H1 (cell line): ENCODE data around the gene PRMT1. TPM values are rescaled to one million over a fixed set of nuclear protein-coding genes. Genes with fewer than 3 reads are reported as not detected.

Experiments
- CHD7 ChIP-seq: fragments of 300-600 bp; sonication (generic); IDR thresholded peaks from 2 replicates; pipeline ENCODE4 v1.7.1; 2012; ENCODE audit warnings: low read length, moderate library complexity, mild to moderate bottlenecking, inconsistent platforms; ENCODE audit not compliant: insufficient replicate concordance
- MAFK ChIP-seq: IDR thresholded peaks from 2 replicates; pipeline ENCODE4 v1.6.1; 2012; ENCODE audit warnings: low read depth, mild to moderate bottlenecking, improper control_type of control experiment, low read length
- POLR2AphosphoS5 ChIP-seq: IDR thresholded peaks from 2 replicates; pipeline ENCODE4 v1.6.1; 2011; ENCODE audit warnings: low read depth, low read length
- SP1 ChIP-seq: IDR thresholded peaks from 2 replicates; pipeline ENCODE4 v1.6.1; 2011; ENCODE audit warnings: low read depth, low read length
- SRF ChIP-seq: IDR thresholded peaks from 2 replicates; pipeline ENCODE4 v1.6.1; 2011; ENCODE audit warnings: mild to moderate bottlenecking, low read depth, low read length, moderate library complexity
- TAF7 ChIP-seq: optimal IDR thresholded peaks from 2 replicates; pipeline ENCODE3; 2011; ENCODE audit warnings: low read depth, mild to moderate bottlenecking, inconsistent platforms, low read length, moderate library complexity, borderline replicate concordance
- USF2 ChIP-seq: IDR thresholded peaks from 2 replicates; pipeline ENCODE4 v1.6.1; 2011; ENCODE audit warnings: low read length, improper control_type of control experiment
- polyA plus RNA-seq, 7 experiments: library from polyadenylated mRNA; depleted of rRNA in 3 of 7; stranded (reverse) in 5 of 7; unstranded in 2 of 7; fragments of >200 nt in 5 of 7; fragments of 200-250 nt in 2 of 7; gene quantifications; 1 replicate in 5 of 7; 2 replicates in 1 of 7; 4 replicates in 1 of 7; pipeline versions ENCODE4 v1.2.1 to v1.2.3, GENCODE V29; 2011 to 2013; ENCODE audit warnings: missing spikeins in 2 of 7, mixed read lengths in 2 of 7
- total RNA-seq: library from RNA; stranded (reverse); fragmentation: NEBNext Ultra II Directional; extraction: Animal tissue kit (Norgen Biotek cat#: 25700); gene quantifications from 2 replicates; pipeline ENCODE4 v1.2.1, GENCODE V29; 2021
- TF ChIP-seq, protein P1 (sequence below): IDR thresholded peaks from 2 replicates; pipeline ENCODE4 v1.6.1; 2011; ENCODE audit warnings: low read depth, mild to moderate bottlenecking, low read length; ENCODE audit not compliant: insufficient read depth

The PRMT1 gene
- total and polyA plus RNA-seq, 2 of the 8 experiments (the other 6 are each of a cell fraction or from before 2014, with no cell fraction given): 561 to 1,215 TPM

DNA sequence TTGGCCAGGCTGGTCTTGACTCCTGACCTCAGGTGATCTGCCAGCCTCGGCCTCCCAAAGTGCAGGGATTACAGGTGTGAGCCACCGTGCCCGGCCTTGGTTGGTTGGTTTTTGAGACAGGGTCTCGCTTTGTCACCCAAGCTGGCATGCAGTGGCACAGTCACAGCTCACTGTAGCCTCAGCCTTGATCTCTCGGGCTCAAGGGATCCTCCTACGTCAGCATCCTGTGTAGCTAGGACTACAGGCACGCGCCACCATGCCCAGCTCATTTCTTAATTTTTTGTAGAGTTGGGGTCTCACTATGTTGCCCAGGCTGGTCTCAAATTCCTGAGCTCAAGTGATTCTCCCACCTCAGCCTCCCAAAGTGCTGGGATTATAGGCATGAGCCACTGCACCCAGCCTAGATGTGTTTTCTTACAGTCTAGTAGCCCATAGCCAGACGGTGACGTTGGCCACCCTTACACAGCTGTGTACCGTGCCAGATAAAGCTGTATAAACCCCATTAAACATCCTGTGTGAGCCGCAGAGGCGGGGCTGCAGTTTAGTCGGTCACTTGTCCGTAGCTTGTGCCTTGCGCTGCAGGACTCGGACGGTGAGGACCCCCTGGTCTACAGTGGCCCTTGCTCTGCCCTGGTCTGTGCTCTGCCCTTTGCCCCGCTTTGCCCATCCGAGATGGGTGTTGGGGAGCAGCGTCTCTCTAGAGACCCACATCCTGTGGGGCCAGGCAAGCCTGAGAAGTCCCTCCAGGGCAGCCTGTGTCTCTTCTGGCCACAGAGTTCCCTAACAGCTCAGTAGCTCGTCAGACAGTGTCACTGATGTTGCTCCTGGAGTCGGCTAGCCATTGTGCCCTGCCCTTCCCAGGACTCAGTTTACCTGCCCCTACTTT is 21.3 kb upstream of the PRMT1 start (continued):
- TF ChIP-seq CHD7: no peak
- no peak for TF ChIP-seq TAF7
- TF ChIP-seq MAFK: no peak
- TF ChIP-seq POLR2AphosphoS5: no peak
- no peak for TF ChIP-seq USF2
- TF ChIP-seq SP1: no peak
- TF ChIP-seq, protein P1, sequence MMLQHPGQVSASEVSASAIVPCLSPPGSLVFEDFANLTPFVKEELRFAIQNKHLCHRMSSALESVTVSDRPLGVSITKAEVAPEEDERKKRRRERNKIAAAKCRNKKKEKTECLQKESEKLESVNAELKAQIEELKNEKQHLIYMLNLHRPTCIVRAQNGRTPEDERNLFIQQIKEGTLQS: no peak
- no peak for TF ChIP-seq SRF
